CD14-positive monocyte (primary cell): ENCODE data around the gene ATL3. TPM values are rescaled to one million over a fixed set of nuclear protein-coding genes. Genes with fewer than 3 reads are reported as not detected.
A peak's percentile ranks its signal among the peaks of the same experiment; 100 is the strongest.

Experiments
- DNase-seq, 3 donors: peaks; one replicate each; pipeline ENCODE4 v3.0.0-alpha.2; 2011 to 2022
- H2AFZ ChIP-seq: 2 replicates; pipeline ENCODE4 v1.6.0; 2012; ENCODE audit warnings: mild to moderate bottlenecking, low read depth, low read length, inconsistent platforms; ENCODE audit not compliant: insufficient read depth, poor library complexity, severe bottlenecking
- H3K27ac ChIP-seq, 2 donors: 1 replicate in 1 of 2; 2 replicates in 1 of 2; pipeline ENCODE4 v1.5.1; 2012 to 2013; ENCODE audit warnings: low read length in 2 of 2, control low read depth in 1 of 2, inconsistent platforms in 1 of 2, low read depth in 1 of 2, mild to moderate bottlenecking in 1 of 2
- H3K27me3 ChIP-seq, 2 donors: one replicate each; pipeline versions ENCODE4 v1.6.0 to v1.6.1; 2011 to 2013; ENCODE audit warnings: low read length in 2 of 2; ENCODE audit not compliant: control insufficient read depth in 2 of 2, insufficient read depth in 2 of 2
- H3K36me3 ChIP-seq, 2 donors: replicated peaks in 1 of 2; 1 replicate in 1 of 2; 2 replicates in 1 of 2; pipeline versions ENCODE4 v1.5.1 to v1.6.1; 2012 to 2013; ENCODE audit warnings: low read length in 2 of 2, control low read depth in 1 of 2, inconsistent platforms in 1 of 2, mild to moderate bottlenecking in 1 of 2; ENCODE audit not compliant: insufficient read depth in 2 of 2, control insufficient read depth in 1 of 2
- H3K4me1 ChIP-seq, 2 donors: 1 replicate in 1 of 2; 2 replicates in 1 of 2; pipeline versions ENCODE4 v1.5.1 to v1.6.1; 2012 to 2013; ENCODE audit warnings: low read length in 2 of 2, control low read depth in 1 of 2, inconsistent platforms in 1 of 2, mild to moderate bottlenecking in 1 of 2, moderate library complexity in 1 of 2; ENCODE audit not compliant: insufficient read depth in 2 of 2, control insufficient read depth in 1 of 2
- H3K4me2 ChIP-seq: replicated peaks from 2 replicates; pipeline ENCODE3; 2012; ENCODE audit warnings: low read length, moderate library complexity, mild to moderate bottlenecking; ENCODE audit not compliant: poor library complexity, severe bottlenecking; ENCODE audit errors: extremely low read depth
- H3K4me3 ChIP-seq, 3 experiments: fragments of 200-600 bp in 1 of 3; sonication (generic) in 1 of 3; replicated peaks in 1 of 3; 1 replicate in 2 of 3; 2 replicates in 1 of 3; pipeline ENCODE4 v1.5.1; 2011 to 2013; ENCODE audit warnings: low read length in 3 of 3, mild to moderate bottlenecking in 3 of 3, control low read depth in 2 of 3, low read depth in 2 of 3, inconsistent platforms in 1 of 3, moderate library complexity in 1 of 3
- H3K79me2 ChIP-seq: 2 replicates; pipeline ENCODE4 v1.6.0; 2012; ENCODE audit warnings: mild to moderate bottlenecking, control low read depth, inconsistent platforms, low read length, moderate library complexity; ENCODE audit not compliant: insufficient read depth
- H3K9ac ChIP-seq: 2 replicates; pipeline ENCODE4 v1.6.0; 2017; ENCODE audit warnings: low read length, mild to moderate bottlenecking; ENCODE audit not compliant: insufficient read depth, poor library complexity, severe bottlenecking
- H3K9me3 ChIP-seq, 2 donors: replicated peaks in 1 of 2; 1 replicate in 1 of 2; 2 replicates in 1 of 2; pipeline versions ENCODE4 v1.5.1 to v1.6.1; 2012 to 2013; ENCODE audit warnings: low read length in 2 of 2, control low read depth in 1 of 2; ENCODE audit not compliant: control insufficient read depth in 1 of 2, insufficient read depth in 1 of 2
- H4K20me1 ChIP-seq: 2 replicates; pipeline ENCODE4 v1.6.0; 2012; ENCODE audit warnings: mild to moderate bottlenecking, low read length, control low read depth, moderate library complexity; ENCODE audit not compliant: insufficient read depth
- H3K27ac Mint-ChIP-seq, 7 donors: one replicate each; pipeline ENCODE4 v1.8.0; 2020; ENCODE audit warnings: mild to moderate bottlenecking in 7 of 7, mixed read lengths in 7 of 7, moderate library complexity in 6 of 7, inconsistent platforms in 2 of 7
- H3K27me3 Mint-ChIP-seq, 3 donors: one replicate each; pipeline ENCODE4 v1.8.0; 2021 to 2022; ENCODE audit warnings: low read depth in 3 of 3, mild to moderate bottlenecking in 3 of 3, mixed read lengths in 3 of 3, moderate library complexity in 3 of 3, inconsistent platforms in 1 of 3
- H3K36me3 Mint-ChIP-seq, 2 donors: one replicate each; pipeline ENCODE4 v1.8.0; 2020; ENCODE audit warnings: mixed read lengths in 2 of 2, inconsistent platforms in 1 of 2, mild to moderate bottlenecking in 1 of 2
- H3K4me1 Mint-ChIP-seq: one replicate; pipeline ENCODE4 v1.8.0; 2020; ENCODE audit warnings: mild to moderate bottlenecking, mixed read lengths
- H3K4me3 Mint-ChIP-seq, 2 donors: one replicate each; pipeline ENCODE4 v1.8.0; 2020; ENCODE audit warnings: mild to moderate bottlenecking in 2 of 2, mixed read lengths in 2 of 2, moderate library complexity in 1 of 2
- H3K9me3 Mint-ChIP-seq, 7 donors: one replicate each; pipeline ENCODE4 v1.8.0; 2020 to 2022; ENCODE audit warnings: mixed read lengths in 7 of 7, mild to moderate bottlenecking in 6 of 7, moderate library complexity in 6 of 7, inconsistent platforms in 2 of 7
- CTCF ChIP-seq: fragments of 200-600 bp; IDR thresholded peaks from one replicate; pipeline ENCODE4 v1.8.0; 2022; ENCODE audit warnings: antibody characterized with exemption, mild to moderate bottlenecking
- WGBS: methylation state at CpG from one replicate; pipeline ENCODE4 v1.1.5; 2013; ENCODE audit warnings: missing lambda C conversion rate; ENCODE audit not compliant: insufficient coverage; 5-methylcytosine and 5-hydroxymethylcytosine counted together
- intact Hi-C, 2 donors: fragments of 100-400 bp; cut with micrococcal nuclease; formaldehyde crosslinking; loops; one replicate each; pipeline versions ENCODE4 v1.15.0 to v1.15.1; 2023
- polyA plus RNA-seq, 3 donors: library from polyadenylated mRNA; depleted of rRNA in 1 of 3; unstranded in 2 of 3; stranded (reverse) in 1 of 3; fragments of 300-500 nt in 2 of 3; fragments of >200 nt in 1 of 3; fragmentation: Illumina TruSeq in 2 of 3; gene quantifications; 1 replicate in 2 of 3; 2 replicates in 1 of 3; pipeline ENCODE4 v1.2.3, GENCODE V29; 2012 to 2021

ATL3 gene
- polyA plus RNA-seq, 3 donors: 10.6 to 25.5 (median 22.7) TPM

- Mint-ChIP-seq H3K36me3 (no peaks in the 10 kb centered on the region), H3K27ac (peak within 1 kb of the TSS; percentile 86 to 95 (median 92)), H3K4me3 (peak within 1 kb of the TSS; percentile 97), H3K27me3 (peaks cover 0 to 3% (median 0%) of the 10 kb centered on the region in 3 donors), H3K4me1 (peaks cover 48% of the 10 kb centered on the region), H3K9me3 (peaks cover 0 to 2% (median 0%) of the 10 kb centered on the region in 7 donors)
- DNase-seq: peak; percentile 97 to 100 (median 99)
- Histone ChIP-seq H3K79me2 (peaks cover 55% of the 10 kb centered on the region), H3K4me1 (peaks cover 44 to 50% of the 10 kb centered on the region in 2 donors), H3K27ac (peak within 1 kb of the TSS; percentile 86 to 96), H3K9ac (peak within 1 kb of the TSS; percentile 94), H3K4me2 (peak within 1 kb of the TSS; percentile 89), H3K9me3 (no peaks in the 10 kb centered on the region), H4K20me1 (peaks cover 46% of the 10 kb centered on the region), H3K4me3 (peak within 1 kb of the TSS; percentile 84 to 92 (median 92)), H3K36me3 (no peaks in the 10 kb centered on the region), H3K27me3 (no peaks in the 10 kb centered on the region), H2AFZ (peak within 1 kb of the TSS; percentile 87)
- under 1% methylated on average over 74 of the region's 74 CpGs for WGBS
- peak; percentile 3 for TF ChIP-seq CTCF
- intact Hi-C loops: loop anchor here in 1 of 2 donors (1.0 kb wide), 1 partner anchor 10 kb away; the partner anchor contains the start of gene ATL3
Observed at GRCh38 chr11:63681321-63682065, 10.3 kb upstream of the ATL3 start, which contains the start of gene RTN3. Gene RTN3, plus strand, starts transcription at chr11:63681500. Its CDS starts 137 bp downstream, at chr11:63681637.

- WGBS: 0% methylated on average over 10 of the region's 18 CpGs
- Mint-ChIP-seq H3K27ac (peak overlapping the region; percentile 86 to 95 (median 91)), H3K4me3 (peak overlapping the region; percentile 97), H3K36me3 (no peaks in the 10 kb centered on the region), H3K27me3 (peaks cover 0 to 3% (median 0%) of the 10 kb centered on the region in 3 donors), H3K9me3 (no peaks in the 10 kb centered on the region), H3K4me1 (peaks cover 43% of the 10 kb centered on the region)
- peak overlapping the region; percentile 61 for H2AFZ ChIP-seq
- peak overlapping the region; percentile 94 for H3K9ac ChIP-seq
- TF ChIP-seq CTCF: peak; percentile 1
- H3K27me3 ChIP-seq: no peaks in the 10 kb centered on the region
- peaks cover 39 to 43% of the 10 kb centered on the region in 2 donors for H3K4me1 ChIP-seq
- H3K4me3 ChIP-seq: peak overlapping the region; percentile 22 to 92 (median 84)
- H3K4me2 ChIP-seq: peak overlapping the region; percentile 89
- DNase-seq: no peak
- intact Hi-C loops: loop anchor here in 1 of 2 donors (1.0 kb wide), 1 partner anchor 10 kb away; the partner anchor contains the start of gene ATL3
- H3K27ac ChIP-seq: peak overlapping the region in 1 of 2 donors; percentile 13
- H3K36me3 ChIP-seq: no peaks in the 10 kb centered on the region
- peaks cover 42% of the 10 kb centered on the region for H4K20me1 ChIP-seq
- H3K79me2 ChIP-seq: peaks cover 49% of the 10 kb centered on the region
- no peaks in the 10 kb centered on the region for H3K9me3 ChIP-seq
Observed at GRCh38 chr11:63680834-63681320, 9.7 kb upstream of the ATL3 start.
